HFFc6 (cell line): ENCODE data around the gene ERCC6L2. TPM values are rescaled to one million over a fixed set of nuclear protein-coding genes. Genes with fewer than 3 reads are reported as not detected.

Source experiments
- DNase-seq: peaks from one replicate; pipeline ENCODE4 v3.0.0-alpha.2; 2018
- H3K27ac Mint-ChIP-seq: 2 replicates; pipeline ENCODE4 v1.8.0; 2020; ENCODE audit warnings: mild to moderate bottlenecking, mixed read lengths
- H3K27me3 Mint-ChIP-seq: 2 replicates; pipeline ENCODE4 v1.8.0; 2021; ENCODE audit warnings: mild to moderate bottlenecking, moderate library complexity, mixed read lengths; ENCODE audit not compliant: insufficient read depth
- H3K36me3 Mint-ChIP-seq: 2 replicates; pipeline ENCODE4 v1.8.0; 2021; ENCODE audit warnings: low read depth, mixed read lengths
- H3K4me1 Mint-ChIP-seq: 2 replicates; pipeline ENCODE4 v1.8.0; 2020; ENCODE audit warnings: low read depth, mixed read lengths
- H3K4me3 Mint-ChIP-seq: 2 replicates; pipeline ENCODE4 v1.8.0; 2020; ENCODE audit warnings: mild to moderate bottlenecking, moderate library complexity, mixed read lengths
- H3K9me3 Mint-ChIP-seq: 2 replicates; pipeline ENCODE4 v1.8.0; 2020; ENCODE audit warnings: mild to moderate bottlenecking, mixed read lengths
- total RNA-seq, 6 experiments: library from RNA; stranded (reverse); fragmentation: NEBNext Ultra II Directional; extraction: Animal tissue kit (Norgen Biotek cat#: 25700); gene quantifications; 2 replicates in 1 of 6; 3 replicates in 5 of 6; pipeline ENCODE4 v1.2.3, GENCODE V29; 2021
- TF ChIP-seq, protein P1 (sequence below): fragments of 200-600 bp; sonication (generic); IDR thresholded peaks from 2 replicates; pipeline ENCODE4 v1.5.0; 2021; ENCODE audit warnings: antibody characterized with exemption, mild to moderate bottlenecking

Gene ERCC6L2
- total RNA-seq, 6 experiments from 2014 or later = 26.2 to 31.4 (median 29.7) TPM

DNA sequence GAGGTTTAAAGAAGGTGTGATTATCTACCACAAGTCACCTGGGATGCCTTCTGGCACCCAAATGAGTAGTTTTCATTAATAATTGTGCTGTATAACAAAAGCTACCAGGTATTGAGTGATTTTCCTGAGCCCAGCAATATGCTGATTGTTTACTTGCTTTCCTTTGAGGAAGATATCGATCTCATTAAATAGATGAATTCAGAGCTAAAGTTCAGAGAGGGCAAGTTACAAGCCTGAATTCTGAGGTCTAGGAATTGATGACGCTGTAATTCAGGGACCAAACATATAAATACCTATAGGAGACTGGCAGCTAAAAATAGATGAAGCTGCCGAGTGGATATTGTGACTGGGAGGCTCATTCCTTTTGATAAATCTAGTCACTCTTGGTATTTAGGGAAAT, 1.1 kb downstream of the ERCC6L2 start:
- H3K4me3 Mint-ChIP-seq = no peak overlapping the region
- peaks cover 38% of the 10 kb centered on the region for H3K36me3 Mint-ChIP-seq
- no peak for DNase-seq
- H3K9me3 Mint-ChIP-seq = peaks cover 5% of the 10 kb centered on the region; the same call in 1 of the 2 replicates
- no peak overlapping the region for H3K27ac Mint-ChIP-seq
- peaks cover 26% of the 10 kb centered on the region for H3K4me1 Mint-ChIP-seq
- H3K27me3 Mint-ChIP-seq = no peaks in the 10 kb centered on the region; the same call in none of the 2 replicates
- TF ChIP-seq, protein P1, sequence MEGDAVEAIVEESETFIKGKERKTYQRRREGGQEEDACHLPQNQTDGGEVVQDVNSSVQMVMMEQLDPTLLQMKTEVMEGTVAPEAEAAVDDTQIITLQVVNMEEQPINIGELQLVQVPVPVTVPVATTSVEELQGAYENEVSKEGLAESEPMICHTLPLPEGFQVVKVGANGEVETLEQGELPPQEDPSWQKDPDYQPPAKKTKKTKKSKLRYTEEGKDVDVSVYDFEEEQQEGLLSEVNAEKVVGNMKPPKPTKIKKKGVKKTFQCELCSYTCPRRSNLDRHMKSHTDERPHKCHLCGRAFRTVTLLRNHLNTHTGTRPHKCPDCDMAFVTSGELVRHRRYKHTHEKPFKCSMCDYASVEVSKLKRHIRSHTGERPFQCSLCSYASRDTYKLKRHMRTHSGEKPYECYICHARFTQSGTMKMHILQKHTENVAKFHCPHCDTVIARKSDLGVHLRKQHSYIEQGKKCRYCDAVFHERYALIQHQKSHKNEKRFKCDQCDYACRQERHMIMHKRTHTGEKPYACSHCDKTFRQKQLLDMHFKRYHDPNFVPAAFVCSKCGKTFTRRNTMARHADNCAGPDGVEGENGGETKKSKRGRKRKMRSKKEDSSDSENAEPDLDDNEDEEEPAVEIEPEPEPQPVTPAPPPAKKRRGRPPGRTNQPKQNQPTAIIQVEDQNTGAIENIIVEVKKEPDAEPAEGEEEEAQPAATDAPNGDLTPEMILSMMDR = no peak

GRCh38 chr9:95877984-95878383, 2.5 kb downstream of the ERCC6L2 start:
- no peak overlapping the region; the same call in 1 of the 2 replicates for H3K27ac Mint-ChIP-seq
- no peak for DNase-seq
- TF ChIP-seq, protein P1 = no peak
- H3K4me1 Mint-ChIP-seq = peaks cover 26% of the 10 kb centered on the region
- H3K27me3 Mint-ChIP-seq = no peaks in the 10 kb centered on the region; the same call in none of the 2 replicates
- H3K9me3 Mint-ChIP-seq = peaks cover 5% of the 10 kb centered on the region; the same call in 1 of the 2 replicates
- peak overlapping the region; percentile 42; the same call in 1 of the 2 replicates for H3K4me3 Mint-ChIP-seq
- peaks cover 34% of the 10 kb centered on the region for H3K36me3 Mint-ChIP-seq

GRCh38 chr9:95879591-95879990, 4.1 kb downstream of the ERCC6L2 start:
- no peaks in the 10 kb centered on the region; the same call in none of the 2 replicates for H3K27me3 Mint-ChIP-seq
- H3K27ac Mint-ChIP-seq = peak overlapping the region; percentile 86
- H3K9me3 Mint-ChIP-seq = peaks cover 5% of the 10 kb centered on the region; the same call in 1 of the 2 replicates
- DNase-seq = no peak
- TF ChIP-seq, protein P1 = no peak
- peak overlapping the region; percentile 31; the same call in 1 of the 2 replicates for H3K4me3 Mint-ChIP-seq
- H3K4me1 Mint-ChIP-seq = peaks cover 19% of the 10 kb centered on the region
- H3K36me3 Mint-ChIP-seq = peaks cover 29% of the 10 kb centered on the region

DNA sequence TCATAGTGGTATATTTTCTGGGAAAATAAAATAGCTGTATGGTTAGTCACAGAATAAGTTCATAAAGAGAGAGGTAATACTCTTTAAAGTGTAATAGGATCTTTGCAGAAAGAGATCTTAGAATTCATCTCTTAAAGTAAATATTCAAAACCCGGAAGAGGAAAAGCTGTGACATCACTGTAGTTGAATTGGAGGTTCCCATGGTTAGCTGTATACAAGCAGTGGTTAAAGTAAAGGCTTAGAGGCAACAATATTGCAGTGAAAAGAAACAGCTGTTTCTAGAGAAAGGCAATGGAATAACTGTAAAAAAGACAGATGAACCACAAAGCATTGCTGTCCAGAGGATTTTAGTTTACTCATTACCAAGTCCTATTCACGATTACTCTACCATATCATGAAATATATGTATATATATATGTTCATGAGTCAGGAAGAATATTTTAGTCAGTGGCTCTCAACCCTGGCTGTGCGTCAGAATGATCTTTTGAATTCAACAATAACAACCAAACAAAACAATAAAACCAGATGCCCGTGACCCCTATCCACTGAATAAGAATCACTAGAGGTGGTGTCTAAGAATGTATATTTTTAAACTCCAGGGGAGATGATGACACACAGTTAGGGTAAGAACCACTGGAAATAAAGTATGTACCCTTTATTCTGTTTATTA, 4.7 kb downstream of the ERCC6L2 start:
- no peaks in the 10 kb centered on the region; the same call in none of the 2 replicates for H3K27me3 Mint-ChIP-seq
- H3K4me1 Mint-ChIP-seq = peaks cover 16% of the 10 kb centered on the region
- H3K27ac Mint-ChIP-seq = peak overlapping the region; percentile 86
- TF ChIP-seq, protein P1 = no peak
- peak; percentile 71 for DNase-seq
- H3K4me3 Mint-ChIP-seq = peak overlapping the region; percentile 31
- H3K36me3 Mint-ChIP-seq = peaks cover 29% of the 10 kb centered on the region
- H3K9me3 Mint-ChIP-seq = peaks cover 5% of the 10 kb centered on the region; the same call in 1 of the 2 replicates

- H3K4me3 Mint-ChIP-seq = no peak overlapping the region
- no peak overlapping the region for H3K27ac Mint-ChIP-seq
- DNase-seq = no peak
- no peaks in the 10 kb centered on the region for H3K4me1 Mint-ChIP-seq
- TF ChIP-seq, protein P1 = no peak
- peaks cover 32% of the 10 kb centered on the region for H3K36me3 Mint-ChIP-seq
- no peaks in the 10 kb centered on the region for H3K27me3 Mint-ChIP-seq
- H3K9me3 Mint-ChIP-seq = peaks cover 6% of the 10 kb centered on the region
Observed at GRCh38 chr9:95887926-95888497, 12.5 kb downstream of the ERCC6L2 start.
